SK-N-SH (cell line): ENCODE measurements around the gene FOXN4. TPM values are rescaled to one million over a fixed set of nuclear protein-coding genes. Genes with fewer than 3 reads are reported as not detected.

ENCODE experiments used
- CTCF ChIA-PET: fragments of 300-600, 350-600 bp; formaldehyde crosslinking; extraction: SDS; loops from one replicate; lab custom pipeline; 2021; lab: Yijun Ruan, JAX
- POLR2A ChIA-PET: fragments of 350-600 bp; sonication (Branson Sonifier 250); formaldehyde crosslinking; extraction: SDS; loops from one replicate; lab custom pipeline; 2020; ENCODE audit warnings: antibody characterized with exemption, inconsistent platforms; lab: Yijun Ruan, JAX
- DNase-seq: peaks from one replicate; pipeline ENCODE4 v3.0.0; 2012
- H2AFZ ChIP-seq: fragments of 200-600 bp; sonication (generic); 2 replicates; pipeline ENCODE4 v1.8.1; 2016; ENCODE audit warnings: antibody characterized with exemption, mild to moderate bottlenecking, low read depth
- H3F3A ChIP-seq: fragments of 200-600 bp; sonication (generic); replicated peaks from 2 replicates; pipeline ENCODE3; 2016; ENCODE audit warnings: antibody characterized with exemption, mild to moderate bottlenecking; ENCODE audit not compliant: insufficient read depth
- H3K27ac ChIP-seq, 2 experiments: fragments of 200-500 bp in 1 of 2; fragments of 200-600 bp in 1 of 2; sonication (Bioruptor generic) in 1 of 2; sonication (generic), shearing (Covaris generic) in 1 of 2; 2 replicates each; pipeline versions ENCODE4 v1.5.1 to v1.6.1; 2014 to 2016; ENCODE audit warnings: low read depth in 2 of 2, inconsistent platforms in 1 of 2, low read length in 1 of 2, mild to moderate bottlenecking in 1 of 2, mixed read lengths in 1 of 2
- H3K27me3 ChIP-seq: fragments of 200-600 bp; sonication (generic), shearing (Covaris generic); 2 replicates; pipeline ENCODE4 v1.6.1; 2016; ENCODE audit warnings: mixed run types; ENCODE audit not compliant: insufficient read depth
- H3K36me3 ChIP-seq, 2 experiments: fragments of 200-500 bp in 1 of 2; fragments of 200-600 bp in 1 of 2; sonication (Bioruptor generic) in 1 of 2; sonication (generic) in 1 of 2; replicated peaks in 1 of 2; 2 replicates each; pipeline versions ENCODE3 to v1.5.1; 2014 to 2016; ENCODE audit warnings: low read length in 1 of 2, mild to moderate bottlenecking in 1 of 2; ENCODE audit not compliant: insufficient read depth in 2 of 2, control insufficient read depth in 1 of 2
- H3K4me1 ChIP-seq, 2 experiments: fragments of 200-500 bp in 1 of 2; fragments of 200-600 bp in 1 of 2; sonication (Bioruptor generic) in 1 of 2; sonication (generic), shearing (Covaris generic) in 1 of 2; 2 replicates each; pipeline versions ENCODE4 v1.5.1 to v1.6.1; 2014 to 2016; ENCODE audit warnings: low read depth in 1 of 2, low read length in 1 of 2, mixed run types in 1 of 2; ENCODE audit not compliant: insufficient read depth in 2 of 2, control insufficient read depth in 1 of 2
- H3K4me2 ChIP-seq: fragments of 200-600 bp; sonication (generic), shearing (Covaris generic); 2 replicates; pipeline ENCODE4 v1.6.1; 2017; ENCODE audit warnings: mixed run types
- H3K4me3 ChIP-seq, 2 experiments: fragments of 200-500 bp in 1 of 2; fragments of 200-600 bp in 1 of 2; sonication (Bioruptor generic) in 1 of 2; sonication (generic), shearing (Covaris generic) in 1 of 2; 2 replicates each; pipeline versions ENCODE4 v1.5.1 to v1.8.1; 2014 to 2016; ENCODE audit warnings: low read depth in 2 of 2, inconsistent platforms in 1 of 2, low read length in 1 of 2, mild to moderate bottlenecking in 1 of 2, mixed read lengths in 1 of 2, moderate library complexity in 1 of 2
- H3K79me2 ChIP-seq: fragments of 200-600 bp; sonication (generic); 2 replicates; pipeline ENCODE4 v1.8.1; 2017; ENCODE audit warnings: mild to moderate bottlenecking; ENCODE audit not compliant: insufficient read depth
- H3K9ac ChIP-seq: fragments of 200-600 bp; sonication (generic); 2 replicates; pipeline ENCODE4 v1.6.1; 2017; ENCODE audit warnings: mixed run types
- H3K9me2 ChIP-seq: fragments of 200-600 bp; sonication (generic); 2 replicates; pipeline ENCODE4 v1.6.1; 2017; ENCODE audit warnings: mixed run types
- H3K9me3 ChIP-seq: fragments of 200-600 bp; sonication (generic); 2 replicates; pipeline ENCODE4 v1.6.1; 2017; ENCODE audit warnings: mixed run types, mild to moderate bottlenecking, moderate library complexity
- H4K20me1 ChIP-seq: fragments of 200-600 bp; sonication (generic); 2 replicates; pipeline ENCODE4 v1.6.1; 2017; ENCODE audit warnings: mild to moderate bottlenecking, mixed run types; ENCODE audit not compliant: insufficient read depth
- CHD2 ChIP-seq: fragments of 150-350 bp; IDR thresholded peaks from 2 replicates; pipeline ENCODE4 v1.6.1; 2018; ENCODE audit warnings: low read length; ENCODE audit not compliant: partially characterized antibody
- CTCF ChIP-seq: fragments of 200-600 bp; sonication (generic); IDR thresholded peaks from 2 replicates; pipeline ENCODE4 v1.6.1; 2017; ENCODE audit warnings: antibody characterized with exemption, mild to moderate bottlenecking, moderate library complexity
- EP300 ChIP-seq, 2 experiments: IDR thresholded peaks; 2 replicates each; pipeline versions ENCODE4 v1.4.0 to v1.6.1; 2012; ENCODE audit warnings: borderline replicate concordance in 1 of 2, low read depth in 1 of 2, low read length in 1 of 2
- FOSL2 ChIP-seq: IDR thresholded peaks from 2 replicates; pipeline ENCODE4 v1.4.0; 2012; ENCODE audit warnings: low read depth, mild to moderate bottlenecking, moderate library complexity, borderline replicate concordance
- FOXJ3 ChIP-seq: sonication (generic); formaldehyde crosslinking; IDR thresholded peaks from 2 replicates; pipeline ENCODE4 v1.5.1; 2020; ENCODE audit warnings: mild to moderate bottlenecking, missing genetic modification reagents
- GATA2 ChIP-seq: sonication (generic); formaldehyde crosslinking; IDR thresholded peaks from 2 replicates; pipeline ENCODE4 v1.5.0; 2020; ENCODE audit warnings: mild to moderate bottlenecking, missing genetic modification reagents
- JUND ChIP-seq: IDR thresholded peaks from 2 replicates; pipeline ENCODE4 v1.4.0; 2012
- MEF2A ChIP-seq: IDR thresholded peaks from 2 replicates; pipeline ENCODE4 v1.4.0; 2012; ENCODE audit warnings: low read depth, borderline replicate concordance
- PBX3 ChIP-seq: IDR thresholded peaks from 2 replicates; pipeline ENCODE4; 2012
- POLR2AphosphoS5 ChIP-seq: IDR thresholded peaks from 2 replicates; pipeline ENCODE4 v1.6.1; 2012; ENCODE audit warnings: low read depth, low read length
- RCOR1 ChIP-seq: fragments of 150-350 bp; IDR thresholded peaks from 2 replicates; pipeline ENCODE4 v1.6.1; 2017; ENCODE audit warnings: antibody characterized with exemption, low read length
- RFX5 ChIP-seq: IDR thresholded peaks from 2 replicates; pipeline ENCODE4 v1.6.1; 2012; ENCODE audit warnings: mild to moderate bottlenecking, improper control_type of control experiment, low read length
- RXRA ChIP-seq: IDR thresholded peaks from 2 replicates; pipeline ENCODE4 v1.4.0; 2012; ENCODE audit warnings: low read depth, mild to moderate bottlenecking, borderline replicate concordance
- USF2 ChIP-seq: fragments of 150-350 bp; IDR thresholded peaks from 2 replicates; pipeline ENCODE4 v1.6.1; 2017; ENCODE audit warnings: antibody characterized with exemption, low read length, low read depth, borderline replicate concordance
- ZBTB33 ChIP-seq: IDR thresholded peaks from 2 replicates; pipeline ENCODE4 v1.4.0; 2012; ENCODE audit warnings: low read depth, borderline replicate concordance
- WGBS: methylation state at CpG from one replicate; pipeline ENCODE4 v1.1.6; 2017; ENCODE audit warnings: low lambda C conversion rate; 5-methylcytosine and 5-hydroxymethylcytosine counted together
- polyA plus RNA-seq, 3 experiments: library from polyadenylated mRNA; depleted of rRNA; stranded (reverse); fragments of >200 nt; gene quantifications; 2 replicates each; pipeline ENCODE4 v1.2.3, GENCODE V29; 2012
- TF ChIP-seq, protein P1 (sequence below): IDR thresholded peaks from 2 replicates; pipeline ENCODE4 v1.4.0; 2012; ENCODE audit warnings: low read depth, borderline replicate concordance

The FOXN4 gene
- polyA plus RNA-seq, 1 of the 3 experiments (the other 2 are of a cell fraction), result 0.10 TPM

GRCh38 chr12:109356577-109356976, 47.5 kb upstream of the FOXN4 start:
- Histone ChIP-seq H3K79me2 (no peaks in the 10 kb centered on the region), H3K4me2 (no peak overlapping the region), H3K4me1 (peaks cover 0 to 6% of the 10 kb centered on the region in 2 experiments; a peak in 2 of 4 replicates), H3K36me3 (no peaks in the 10 kb centered on the region), H3K27me3 (peaks cover 12% of the 10 kb centered on the region; the same call in 1 of the 2 replicates), H3K27ac (no peak overlapping the region), H2AFZ (no peak overlapping the region), H4K20me1 (no peaks in the 10 kb centered on the region), H3K9me2 (no peaks in the 10 kb centered on the region), H3K9me3 (no peaks in the 10 kb centered on the region)
- 43% methylated on average over 3 of the region's 3 CpGs for WGBS
- ChIA-PET POLR2A (no interaction called here), CTCF (interaction anchor here (0.6 to 1.3 kb wide), 4 partner anchors 29 to 1635 kb away, joined by 3 to 5 read pairs (median 4); partner anchors contain the start of gene ALKBH2)
- DNase-seq, result no peak
- no peak for TF ChIP-seq RXRA
- TF ChIP-seq MEF2A, result no peak
- TF ChIP-seq RFX5, result no peak
- TF ChIP-seq CTCF, result no peak
- no peak for TF ChIP-seq RCOR1
- no peak for TF ChIP-seq POLR2AphosphoS5
- no peak for TF ChIP-seq FOSL2
- TF ChIP-seq JUND, result no peak
- TF ChIP-seq, protein P1, sequence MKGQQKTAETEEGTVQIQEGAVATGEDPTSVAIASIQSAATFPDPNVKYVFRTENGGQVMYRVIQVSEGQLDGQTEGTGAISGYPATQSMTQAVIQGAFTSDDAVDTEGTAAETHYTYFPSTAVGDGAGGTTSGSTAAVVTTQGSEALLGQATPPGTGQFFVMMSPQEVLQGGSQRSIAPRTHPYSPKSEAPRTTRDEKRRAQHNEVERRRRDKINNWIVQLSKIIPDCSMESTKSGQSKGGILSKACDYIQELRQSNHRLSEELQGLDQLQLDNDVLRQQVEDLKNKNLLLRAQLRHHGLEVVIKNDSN, result no peak
- TF ChIP-seq CHD2, result no peak
- no peak for TF ChIP-seq ZBTB33
- no peak for TF ChIP-seq EP300 (IDR thresholded peaks at IDR 0.05; ENCODE audit: borderline replicate concordance in 1 of 2, low read depth in 1 of 2, low read length in 1 of 2)
- TF ChIP-seq GATA2, result no peak
- no peak for TF ChIP-seq USF2
- TF ChIP-seq FOXJ3 (CRISPR knock-in tag), result no peak
- no peak for TF ChIP-seq PBX3
- TF ChIP-seq, all 33 proteins: peak for 0
- no peak overlapping the region for H3K4me3 ChIP-seq
- no peaks in the 10 kb centered on the region for H3F3A ChIP-seq
- no peak overlapping the region for H3K9ac ChIP-seq
